DOHH2 (cell line): ENCODE results near the gene PDE6B.

Experiments
- EZH2phosphoT487 ChIP-seq: fragments of 200-600 bp; sonication (generic); IDR thresholded peaks from 2 replicates; pipeline ENCODE4 v1.6.1; 2017; ENCODE audit warnings: borderline replicate concordance, mild to moderate bottlenecking, antibody characterized with exemption, low read length, moderate library complexity, mixed read lengths
- TF ChIP-seq, protein P1 (sequence below): fragments of 200-600 bp; sonication (generic); IDR thresholded peaks from one replicate; pipeline ENCODE4 v1.5.1; 2014; ENCODE audit warnings: antibody characterized with exemption, mild to moderate bottlenecking, low read depth, low read length; ENCODE audit not compliant: poor library complexity, severe bottlenecking

DNA sequence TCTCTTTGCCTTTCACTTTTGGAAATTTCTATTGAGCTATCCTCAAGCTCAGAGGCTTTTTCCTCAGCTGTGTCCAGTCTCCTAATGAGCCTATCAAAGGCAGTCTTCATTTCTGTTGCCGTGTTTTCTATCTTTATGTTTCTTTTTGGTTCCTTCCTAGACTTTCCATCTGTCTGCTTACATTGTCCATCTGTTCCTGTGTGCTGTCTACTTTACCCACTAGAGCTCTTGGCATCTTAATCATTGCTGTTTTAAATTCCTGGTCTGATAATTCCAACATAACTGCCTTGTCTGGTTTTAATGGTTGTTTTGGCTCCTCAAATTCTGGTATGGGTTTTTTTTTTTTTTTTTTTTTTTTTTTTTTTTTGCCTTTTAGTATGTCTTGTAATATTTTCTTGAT, 9.3 kb upstream of the PDE6B start:
- TF ChIP-seq, protein P1, sequence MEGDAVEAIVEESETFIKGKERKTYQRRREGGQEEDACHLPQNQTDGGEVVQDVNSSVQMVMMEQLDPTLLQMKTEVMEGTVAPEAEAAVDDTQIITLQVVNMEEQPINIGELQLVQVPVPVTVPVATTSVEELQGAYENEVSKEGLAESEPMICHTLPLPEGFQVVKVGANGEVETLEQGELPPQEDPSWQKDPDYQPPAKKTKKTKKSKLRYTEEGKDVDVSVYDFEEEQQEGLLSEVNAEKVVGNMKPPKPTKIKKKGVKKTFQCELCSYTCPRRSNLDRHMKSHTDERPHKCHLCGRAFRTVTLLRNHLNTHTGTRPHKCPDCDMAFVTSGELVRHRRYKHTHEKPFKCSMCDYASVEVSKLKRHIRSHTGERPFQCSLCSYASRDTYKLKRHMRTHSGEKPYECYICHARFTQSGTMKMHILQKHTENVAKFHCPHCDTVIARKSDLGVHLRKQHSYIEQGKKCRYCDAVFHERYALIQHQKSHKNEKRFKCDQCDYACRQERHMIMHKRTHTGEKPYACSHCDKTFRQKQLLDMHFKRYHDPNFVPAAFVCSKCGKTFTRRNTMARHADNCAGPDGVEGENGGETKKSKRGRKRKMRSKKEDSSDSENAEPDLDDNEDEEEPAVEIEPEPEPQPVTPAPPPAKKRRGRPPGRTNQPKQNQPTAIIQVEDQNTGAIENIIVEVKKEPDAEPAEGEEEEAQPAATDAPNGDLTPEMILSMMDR = no peak
- no peak for TF ChIP-seq EZH2phosphoT487
